IPS DF 6.9 (cell line): ENCODE measurements around the gene TICRR.
A peak's percentile ranks its signal among the peaks of the same experiment; 100 is the strongest.
"Not testable (repeated sequence)": the region's sequence is repeated elsewhere in the genome, so short reads cannot be mapped to it uniquely, and the experiment has no call there.

Experiments used
- DNase-seq: peaks from one replicate; pipeline ENCODE4 v3.0.0-alpha.2; 2013; ENCODE audit warnings: low read depth, low spot score
- H3K27ac ChIP-seq: one replicate; pipeline ENCODE4 v1.5.1; 2013; ENCODE audit warnings: low read length, control low read depth
- H3K27me3 ChIP-seq: 2 replicates; pipeline ENCODE4 v1.6.1; 2013; ENCODE audit warnings: mild to moderate bottlenecking, low read length; ENCODE audit not compliant: control insufficient read depth, insufficient read depth
- H3K36me3 ChIP-seq: 2 replicates; pipeline ENCODE4 v1.6.1; 2013; ENCODE audit warnings: low read length; ENCODE audit not compliant: control insufficient read depth, insufficient read depth
- H3K4me1 ChIP-seq: 2 replicates; pipeline ENCODE4 v1.6.1; 2013; ENCODE audit warnings: low read length; ENCODE audit not compliant: control insufficient read depth, insufficient read depth
- H3K4me3 ChIP-seq: 2 replicates; pipeline ENCODE4 v1.5.1; 2013; ENCODE audit warnings: mild to moderate bottlenecking, low read length
- H3K9me3 ChIP-seq: 2 replicates; pipeline ENCODE4 v1.6.1; 2013; ENCODE audit warnings: low read length, inconsistent platforms; ENCODE audit not compliant: control insufficient read depth, insufficient read depth
- WGBS: extraction: QIAGEN DNeasy Blood & Tissue Kit; methylation state at CpG from one replicate; pipeline ENCODE4 v1.1.7; 2013; ENCODE audit warnings: mixed read lengths, missing lambda C conversion rate; ENCODE audit not compliant: insufficient read length, insufficient coverage; 5-methylcytosine and 5-hydroxymethylcytosine counted together

TICRR gene

GRCh38 chr15:89542369-89542768, 32.9 kb upstream of the TICRR start:
- Histone ChIP-seq H3K36me3 (no peaks in the 10 kb centered on the region), H3K27me3 (no peaks in the 10 kb centered on the region), H3K27ac (no peak overlapping the region), H3K9me3 (no peaks in the 10 kb centered on the region), H3K4me3 (no peak overlapping the region), H3K4me1 (no peaks in the 10 kb centered on the region)
- no peak for DNase-seq
- no CpG with 5 or more reads among the region's 3 CpGs for WGBS

GRCh38 chr15:89543389-89543788, 31.9 kb upstream of the TICRR start:
- H3K36me3 ChIP-seq: no peaks in the 10 kb centered on the region
- no peak for DNase-seq
- H3K4me1 ChIP-seq: no peaks in the 10 kb centered on the region
- no peaks in the 10 kb centered on the region for H3K27me3 ChIP-seq
- no peak overlapping the region for H3K4me3 ChIP-seq
- no peak overlapping the region for H3K27ac ChIP-seq
- H3K9me3 ChIP-seq: no peaks in the 10 kb centered on the region
- WGBS: no CpG with 5 or more reads among the region's 4 CpGs

- not testable (repeated sequence) for H3K27ac ChIP-seq, DNase-seq, H3K4me3 ChIP-seq, H3K36me3 ChIP-seq, H3K4me1 ChIP-seq, H3K27me3 ChIP-seq, H3K9me3 ChIP-seq
- no CpG with 5 or more reads among the region's 4 CpGs for WGBS
These were observed 26.1 kb upstream of the TICRR start for GRCh38 chr15:89549138-89549537.

GRCh38 chr15:89550427-89550826, 24.8 kb upstream of the TICRR start:
- no peak overlapping the region for H3K4me3 ChIP-seq
- WGBS: no CpG with 5 or more reads among the region's 2 CpGs
- no peaks in the 10 kb centered on the region for H3K4me1 ChIP-seq

GRCh38 chr15:89551550-89551949, 23.7 kb upstream of the TICRR start:
- Histone ChIP-seq H3K4me1 (peaks cover 1% of the 10 kb centered on the region; the same call in 1 of the 2 replicates), H3K27ac (no peak overlapping the region), H3K27me3 (no peaks in the 10 kb centered on the region), H3K36me3 (no peaks in the 10 kb centered on the region), H3K9me3 (no peaks in the 10 kb centered on the region), H3K4me3 (no peak overlapping the region)
- no CpG with 5 or more reads among the region's 4 CpGs for WGBS
- no peak for DNase-seq

More at GRCh38 chr15:89550427-89550826, 24.8 kb upstream of the TICRR start:
- Histone ChIP-seq H3K9me3 (no peaks in the 10 kb centered on the region), H3K27me3 (no peaks in the 10 kb centered on the region), H3K27ac (no peak overlapping the region), H3K36me3 (no peaks in the 10 kb centered on the region)
- no peak for DNase-seq

GRCh38 chr15:89553632-89554031, 21.6 kb upstream of the TICRR start:
- peaks cover 1% of the 10 kb centered on the region; the same call in 1 of the 2 replicates for H3K4me1 ChIP-seq
- H3K4me3 ChIP-seq: no peak overlapping the region
- no peaks in the 10 kb centered on the region for H3K27me3 ChIP-seq
- DNase-seq: no peak
- H3K9me3 ChIP-seq: no peaks in the 10 kb centered on the region
- H3K27ac ChIP-seq: no peak overlapping the region
- H3K36me3 ChIP-seq: no peaks in the 10 kb centered on the region
- WGBS: no CpG with 5 or more reads among the region's 3 CpGs

- H3K4me1 ChIP-seq: peaks cover 1% of the 10 kb centered on the region; the same call in 1 of the 2 replicates
- WGBS: no CpG with 5 or more reads among the region's 7 CpGs
- H3K27me3 ChIP-seq: no peaks in the 10 kb centered on the region
- no peak overlapping the region for H3K4me3 ChIP-seq
- no peak for DNase-seq
- H3K27ac ChIP-seq: no peak overlapping the region
- H3K9me3 ChIP-seq: no peaks in the 10 kb centered on the region
- no peaks in the 10 kb centered on the region for H3K36me3 ChIP-seq
These were observed 21.0 kb upstream of the TICRR start for GRCh38 chr15:89554247-89554646.

- WGBS: no CpG with 5 or more reads among the region's 5 CpGs
- Histone ChIP-seq H3K4me3 (no peak overlapping the region), H3K27me3 (no peaks in the 10 kb centered on the region), H3K27ac (no peak overlapping the region), H3K4me1 (peaks cover 1% of the 10 kb centered on the region; the same call in 1 of the 2 replicates), H3K36me3 (no peaks in the 10 kb centered on the region), H3K9me3 (no peaks in the 10 kb centered on the region)
- no peak for DNase-seq
These were observed 19.5 kb upstream of the TICRR start for GRCh38 chr15:89555768-89556167.

- no peaks in the 10 kb centered on the region for H3K36me3 ChIP-seq
- H3K27me3 ChIP-seq: no peaks in the 10 kb centered on the region
- no peak overlapping the region for H3K4me3 ChIP-seq
- WGBS: no CpG with 5 or more reads among the region's 9 CpGs
- H3K4me1 ChIP-seq: peaks cover 1% of the 10 kb centered on the region; the same call in 1 of the 2 replicates
- no peaks in the 10 kb centered on the region for H3K9me3 ChIP-seq
- no peak overlapping the region for H3K27ac ChIP-seq
- peak; percentile 63 for DNase-seq
These were observed 18.6 kb upstream of the TICRR start for GRCh38 chr15:89556413-89557262.

- no CpG with 5 or more reads among the region's 5 CpGs for WGBS
- Histone ChIP-seq H3K9me3 (no peaks in the 10 kb centered on the region), H3K36me3 (no peaks in the 10 kb centered on the region), H3K4me1 (peaks cover 1% of the 10 kb centered on the region; the same call in 1 of the 2 replicates), H3K27ac (no peak overlapping the region), H3K27me3 (no peaks in the 10 kb centered on the region), H3K4me3 (no peak overlapping the region)
- DNase-seq: no peak
These were observed 15.5 kb upstream of the TICRR start for GRCh38 chr15:89559769-89560264.
